A673 (cell line): Measurements from ENCODE around the gene ZFYVE28. TPM values are rescaled to one million over a fixed set of nuclear protein-coding genes. Genes with fewer than 3 reads are reported as not detected.

Experiments
- BruUV-seq: library from RNA; stranded (reverse); fragments of 400-500 nt; replicated peaks from 2 replicates; lab custom pipeline; 2021; lab: Mats Ljungman, UMichigan
- CTCF ChIA-PET: fragments of 300-600 bp; sonication (Branson Sonifier 250); formaldehyde crosslinking; loops from one replicate; lab custom pipeline; 2022; ENCODE audit warnings: antibody characterized with exemption; lab: Charles Lee
- POLR2A ChIA-PET: fragments of 300-600 bp; sonication (Branson Sonifier 250); formaldehyde crosslinking; loops from one replicate; lab custom pipeline; 2022; ENCODE audit warnings: antibody characterized with exemption; ENCODE audit not compliant: low non-redundant PET; lab: Charles Lee
- DNase-seq: peaks from one replicate; pipeline ENCODE4 v3.0.0-alpha.2; 2015; ENCODE audit warnings: low spot score
- H3K27ac ChIP-seq: fragments of 200-600 bp; sonication (generic); 2 replicates; pipeline ENCODE4 v1.5.1; 2016; ENCODE audit warnings: mixed run types, low read depth, mild to moderate bottlenecking, mixed read lengths, antibody characterized with exemption, low read length; ENCODE audit not compliant: poor library complexity, severe bottlenecking
- H3K27me3 ChIP-seq: fragments of 200-600 bp; sonication (generic); replicated peaks from 2 replicates; pipeline ENCODE4 v1.6.1; 2017; ENCODE audit warnings: mixed run types, low read depth, mild to moderate bottlenecking, mixed read lengths, antibody characterized with exemption, low read length; ENCODE audit not compliant: insufficient read depth, poor library complexity
- H3K36me3 ChIP-seq: fragments of 200-600 bp; sonication (generic); 2 replicates; pipeline ENCODE4 v1.6.1; 2016; ENCODE audit warnings: mixed run types, mild to moderate bottlenecking, mixed read lengths, antibody characterized with exemption, low read length; ENCODE audit not compliant: insufficient read depth, poor library complexity, severe bottlenecking
- H3K4me1 ChIP-seq: fragments of 200-600 bp; sonication (generic); 2 replicates; pipeline ENCODE4 v1.6.1; 2017; ENCODE audit warnings: mixed run types, mild to moderate bottlenecking, mixed read lengths, antibody characterized with exemption, low read length; ENCODE audit not compliant: insufficient read depth, poor library complexity, severe bottlenecking
- H3K4me3 ChIP-seq: fragments of 200-600 bp; sonication (generic); 2 replicates; pipeline ENCODE4 v1.5.1; 2016; ENCODE audit warnings: low read depth, mixed run types, mild to moderate bottlenecking, mixed read lengths, low read length; ENCODE audit not compliant: poor library complexity, severe bottlenecking
- H3K9me3 ChIP-seq: fragments of 200-600 bp; sonication (generic); 2 replicates; pipeline ENCODE4 v1.6.1; 2016; ENCODE audit warnings: mixed run types, low read depth, mild to moderate bottlenecking, mixed read lengths, antibody characterized with exemption, low read length; ENCODE audit not compliant: poor library complexity, severe bottlenecking
- CTCF ChIP-seq: fragments of 300-800, 200-600 bp; sonication (generic); conservative IDR thresholded peaks from 2 replicates; pipeline ENCODE4 v1.5.1; 2017; ENCODE audit warnings: low read depth, mild to moderate bottlenecking, antibody characterized with exemption, low read length, moderate library complexity, mixed read lengths
- EZH2 ChIP-seq: fragments of 200-600 bp; sonication (generic); IDR thresholded peaks from 2 replicates; pipeline ENCODE4 v1.6.1; 2017; ENCODE audit warnings: borderline replicate concordance, low read depth, mild to moderate bottlenecking, mixed read lengths, antibody characterized with exemption, low read length; ENCODE audit not compliant: poor library complexity, severe bottlenecking
- intact Hi-C: fragments of 100-400 bp; cut with micrococcal nuclease; formaldehyde crosslinking; loops from one replicate; pipeline ENCODE4 v1.10.0; 2022; ENCODE audit not compliant: unreplicated experiment
- total RNA-seq: library from RNA; stranded (reverse); gene quantifications from 2 replicates; pipeline ENCODE4 v1.2.3, GENCODE V29; 2021

ZFYVE28 gene
- total RNA-seq, 1 experiment from 2014 or later = 8.6 TPM

GRCh38 chr4:2289311-2289954, 129.0 kb downstream of the ZFYVE28 start:
- Histone ChIP-seq H3K27ac (no peak overlapping the region), H3K9me3 (no peaks in the 10 kb centered on the region), H3K36me3 (no peaks in the 10 kb centered on the region), H3K4me3 (no peak overlapping the region), H3K4me1 (peaks cover 9% of the 10 kb centered on the region), H3K27me3 (no peaks in the 10 kb centered on the region)
- CTCF ChIA-PET = no interaction called here
- POLR2A ChIA-PET = no interaction called here
- intact Hi-C loops = no loop called here
- no peak for DNase-seq
- TF ChIP-seq CTCF = no peak
- TF ChIP-seq EZH2 = no peak
- no TSS peak for BruUV-seq

GRCh38 chr4:2288051-2288541, 130.3 kb downstream of the ZFYVE28 start:
- no peak overlapping the region for H3K4me3 ChIP-seq
- TF ChIP-seq CTCF = no peak
- TF ChIP-seq EZH2 = no peak
- no TSS peak for BruUV-seq
- peaks cover 7% of the 10 kb centered on the region for H3K4me1 ChIP-seq
- H3K36me3 ChIP-seq = no peaks in the 10 kb centered on the region
- intact Hi-C loops = no loop called here
- DNase-seq = no peak
- H3K27ac ChIP-seq = no peak overlapping the region
- H3K9me3 ChIP-seq = no peaks in the 10 kb centered on the region
- ChIA-PET POLR2A (no interaction called here), CTCF (no interaction called here)
- no peaks in the 10 kb centered on the region for H3K27me3 ChIP-seq

- Histone ChIP-seq H3K27me3 (no peaks in the 10 kb centered on the region), H3K4me1 (peaks cover 2% of the 10 kb centered on the region), H3K4me3 (no peak overlapping the region), H3K27ac (no peak overlapping the region), H3K36me3 (no peaks in the 10 kb centered on the region), H3K9me3 (no peaks in the 10 kb centered on the region)
- POLR2A ChIA-PET = no interaction called here
- CTCF ChIA-PET = no interaction called here
- no peak for DNase-seq
- BruUV-seq = no TSS peak
- TF ChIP-seq EZH2 = no peak
- TF ChIP-seq CTCF = no peak
- intact Hi-C loops = no loop called here
Measured at GRCh38 chr4:2287594-2287915, 130.9 kb downstream of the ZFYVE28 start.
